Measurements from ENCODE around the gene KCNQ5.
"Not testable (repeated sequence)": the region's sequence is repeated elsewhere in the genome, so short reads cannot be mapped to it uniquely, and the experiment has no call there.

Gene KCNQ5

DNA sequence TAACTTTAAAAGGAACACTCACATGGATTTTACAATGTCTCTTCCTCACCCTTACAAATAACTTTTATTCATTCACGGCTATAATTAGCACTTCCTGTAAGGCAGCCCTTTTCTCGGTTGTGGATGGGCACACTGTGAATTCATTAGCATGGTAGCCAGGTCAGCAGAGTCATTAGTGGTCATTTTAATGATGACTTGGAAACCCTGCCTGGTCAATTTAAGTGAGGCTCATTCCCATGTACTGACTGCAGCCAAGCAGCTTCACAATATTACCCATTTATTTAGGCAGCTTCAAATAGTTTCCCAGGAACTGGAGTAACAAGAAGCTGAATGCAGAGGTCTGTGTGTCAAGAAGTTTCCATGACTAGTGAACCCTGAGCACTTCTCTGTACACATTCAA, 354.6 kb downstream of the KCNQ5 start:
- Mint-ChIP-seq H3K4me3 (no peak overlapping the region), H3K27ac (no peak overlapping the region), H3K9me3 (peaks cover 1% of the 10 kb centered on the region), H3K36me3 (ENCODE audit: low read depth) (peaks cover 24% of the 10 kb centered on the region), H3K4me1 (ENCODE audit: low read depth) (peaks cover 3% of the 10 kb centered on the region), H3K27me3 (no peaks in the 10 kb centered on the region)

- Mint-ChIP-seq H3K27ac (no peak overlapping the region), H3K36me3 (ENCODE audit: low read depth) (peaks cover 30% of the 10 kb centered on the region), H3K4me1 (ENCODE audit: low read depth) (peaks cover 3% of the 10 kb centered on the region), H3K27me3 (no peaks in the 10 kb centered on the region), H3K9me3 (peaks cover 6% of the 10 kb centered on the region), H3K4me3 (no peak overlapping the region)
Observed at GRCh38 chr6:72977114-72977513, 355.2 kb downstream of the KCNQ5 start.

DNA sequence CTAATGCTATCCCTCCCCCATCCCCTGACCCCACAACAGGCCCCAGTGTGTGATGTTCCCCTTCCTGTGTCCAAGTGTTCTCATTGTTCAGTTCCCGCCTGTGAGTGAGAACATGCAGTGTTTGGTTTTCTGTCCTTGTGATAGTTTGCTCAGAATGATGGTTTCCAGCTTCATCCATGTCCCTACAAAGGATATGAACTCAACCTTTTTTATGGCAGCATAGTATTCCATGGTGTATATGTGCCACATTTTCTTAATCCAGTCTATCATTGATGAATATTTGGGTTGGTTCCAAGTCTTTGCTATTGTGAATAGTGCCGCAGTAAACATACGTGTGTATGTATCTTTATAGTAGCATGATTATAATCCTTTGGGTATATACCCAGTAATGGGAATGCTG, 356.9 kb downstream of the KCNQ5 start:
- peaks cover 30% of the 10 kb centered on the region for H3K36me3 Mint-ChIP-seq (ENCODE audit: low read depth)
- not testable (repeated sequence) for H3K9me3 Mint-ChIP-seq; H3K27ac Mint-ChIP-seq; H3K4me1 Mint-ChIP-seq (ENCODE audit: low read depth); H3K4me3 Mint-ChIP-seq; H3K27me3 Mint-ChIP-seq

DNA sequence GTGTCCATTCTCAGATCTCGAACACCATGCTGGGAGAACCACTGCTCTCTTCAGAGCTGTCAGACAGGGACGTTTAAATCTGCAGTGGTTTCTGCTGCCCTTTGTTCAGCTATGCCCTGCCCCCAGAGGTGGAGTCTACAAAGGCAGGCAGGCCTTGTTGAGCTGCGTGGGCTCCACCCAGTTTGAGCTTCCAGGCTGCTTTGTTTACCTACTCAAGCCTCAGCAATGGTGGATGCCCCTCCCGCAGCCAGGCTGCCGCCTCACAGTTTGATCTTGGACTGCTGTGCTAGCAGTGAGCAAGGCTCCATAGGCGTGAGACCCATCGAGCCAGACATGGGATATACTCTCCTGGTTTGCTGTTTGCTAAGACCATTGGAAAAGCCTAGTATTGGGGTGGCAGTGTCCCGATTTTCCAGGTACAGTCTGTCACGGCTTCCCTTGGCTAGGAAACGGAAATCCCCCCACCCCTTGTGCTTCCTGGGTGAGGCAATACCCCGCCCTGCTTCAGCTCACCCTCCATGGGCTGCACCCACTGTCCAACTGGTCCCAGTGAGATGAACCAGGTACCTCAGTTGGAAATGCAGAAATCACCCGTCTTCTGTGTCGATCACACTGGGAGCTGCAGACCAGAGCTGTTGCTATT, 362.4 kb downstream of the KCNQ5 start:
- Mint-ChIP-seq H3K9me3 (peaks cover 30% of the 10 kb centered on the region), H3K36me3 (ENCODE audit: low read depth) (peaks cover 19% of the 10 kb centered on the region)
- H3K4me3 Mint-ChIP-seq; H3K27ac Mint-ChIP-seq; H3K4me1 Mint-ChIP-seq (ENCODE audit: low read depth); H3K27me3 Mint-ChIP-seq: not testable (repeated sequence)

DNA sequence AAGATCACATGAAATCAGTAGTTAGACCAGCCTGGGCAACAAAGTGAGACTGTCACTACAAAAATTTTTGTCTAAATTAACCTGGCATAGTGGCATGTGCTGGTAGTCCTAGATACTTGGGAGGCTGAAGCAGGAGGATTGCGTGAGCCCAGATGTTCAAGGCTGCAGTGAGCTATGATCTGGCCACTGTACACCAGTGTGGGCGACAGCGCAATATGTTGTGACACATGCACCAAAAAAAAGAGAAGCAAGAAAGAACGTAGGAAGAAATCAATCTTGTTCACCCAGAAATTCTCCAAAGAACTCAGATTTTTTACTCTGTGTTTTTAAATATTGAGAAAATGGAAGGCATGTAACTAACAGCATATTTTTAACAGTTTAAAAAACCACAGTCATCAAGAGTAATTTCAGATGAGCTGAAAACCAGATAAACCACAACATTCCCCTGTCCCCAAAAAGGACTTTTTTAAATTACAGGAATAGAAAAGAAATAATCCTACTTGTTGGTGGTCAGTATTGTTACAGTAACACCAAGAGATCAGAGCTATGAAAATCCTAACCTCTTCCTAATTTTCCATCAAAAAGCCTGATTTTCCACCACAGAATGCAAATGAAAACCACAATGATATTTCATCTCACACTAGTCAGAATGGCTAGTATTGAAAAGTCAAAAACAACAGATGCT, 363.3 kb downstream of the KCNQ5 start:
- H3K4me3 Mint-ChIP-seq = no peak overlapping the region
- H3K9me3 Mint-ChIP-seq = peaks cover 30% of the 10 kb centered on the region
- peaks cover 18% of the 10 kb centered on the region for H3K36me3 Mint-ChIP-seq (ENCODE audit: low read depth)
- peaks cover 9% of the 10 kb centered on the region for H3K4me1 Mint-ChIP-seq (ENCODE audit: low read depth)
- H3K27ac Mint-ChIP-seq = no peak overlapping the region
- no peaks in the 10 kb centered on the region for H3K27me3 Mint-ChIP-seq

- Mint-ChIP-seq H3K36me3 (ENCODE audit: low read depth) (peaks cover 10% of the 10 kb centered on the region), H3K27me3 (no peaks in the 10 kb centered on the region), H3K27ac (no peak overlapping the region), H3K4me1 (ENCODE audit: low read depth) (peaks cover 9% of the 10 kb centered on the region), H3K9me3 (peaks cover 24% of the 10 kb centered on the region), H3K4me3 (no peak overlapping the region)
Observed at GRCh38 chr6:72987301-72987700, 365.4 kb downstream of the KCNQ5 start.

DNA sequence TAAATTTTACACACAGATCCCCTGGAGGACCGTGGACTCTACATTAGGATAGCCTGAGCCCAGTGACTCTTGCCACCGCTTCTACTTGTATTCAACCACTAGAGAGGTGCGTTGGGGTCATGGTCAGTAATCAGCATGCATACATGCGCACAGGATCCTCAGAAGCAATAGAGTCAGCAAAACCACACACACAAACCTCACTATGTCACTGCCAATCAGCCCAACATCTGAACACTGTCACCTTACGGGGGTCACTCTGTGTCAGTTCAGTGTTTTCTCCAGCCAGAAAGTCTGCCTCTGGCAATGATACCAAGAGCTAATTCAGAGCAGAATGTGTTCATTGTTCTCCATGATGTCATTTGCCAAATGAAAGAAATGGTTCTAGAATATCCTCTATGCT, 378.1 kb downstream of the KCNQ5 start:
- Mint-ChIP-seq H3K27me3 (no peaks in the 10 kb centered on the region), H3K27ac (no peak overlapping the region), H3K4me3 (no peak overlapping the region), H3K9me3 (no peaks in the 10 kb centered on the region), H3K36me3 (ENCODE audit: low read depth) (peaks cover 4% of the 10 kb centered on the region), H3K4me1 (ENCODE audit: low read depth) (no peaks in the 10 kb centered on the region)

DNA sequence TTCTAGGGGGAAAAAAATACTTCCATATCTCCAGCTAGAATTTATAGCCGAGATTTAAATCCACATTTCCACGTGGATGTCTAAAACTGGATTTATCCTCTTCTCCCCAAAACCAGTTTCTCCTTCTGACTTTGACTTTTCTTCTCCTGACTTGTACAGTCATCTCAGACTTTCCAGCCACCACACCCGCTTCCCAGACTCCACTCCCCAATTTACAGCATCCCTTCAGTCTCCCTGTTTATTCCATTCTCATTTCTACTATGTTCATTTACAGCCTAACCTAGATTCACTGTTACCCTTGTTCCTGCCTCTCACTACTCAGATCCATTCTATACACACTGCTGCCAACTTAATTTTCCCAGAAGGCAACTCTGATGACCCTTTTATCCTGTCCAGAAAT, 378.6 kb downstream of the KCNQ5 start:
- Mint-ChIP-seq H3K4me1 (ENCODE audit: low read depth) (no peaks in the 10 kb centered on the region), H3K36me3 (ENCODE audit: low read depth) (peaks cover 4% of the 10 kb centered on the region), H3K9me3 (no peaks in the 10 kb centered on the region), H3K27me3 (no peaks in the 10 kb centered on the region), H3K27ac (no peak overlapping the region), H3K4me3 (no peak overlapping the region)

- no peak overlapping the region for H3K4me3 Mint-ChIP-seq
- no peak overlapping the region for H3K27ac Mint-ChIP-seq
- H3K4me1 Mint-ChIP-seq (ENCODE audit: low read depth) = no peaks in the 10 kb centered on the region
- H3K9me3 Mint-ChIP-seq = no peaks in the 10 kb centered on the region
- H3K27me3 Mint-ChIP-seq = no peaks in the 10 kb centered on the region
- peaks cover 18% of the 10 kb centered on the region for H3K36me3 Mint-ChIP-seq (ENCODE audit: low read depth)
Observed at GRCh38 chr6:73002588-73002987, 380.7 kb downstream of the KCNQ5 start.

DNA sequence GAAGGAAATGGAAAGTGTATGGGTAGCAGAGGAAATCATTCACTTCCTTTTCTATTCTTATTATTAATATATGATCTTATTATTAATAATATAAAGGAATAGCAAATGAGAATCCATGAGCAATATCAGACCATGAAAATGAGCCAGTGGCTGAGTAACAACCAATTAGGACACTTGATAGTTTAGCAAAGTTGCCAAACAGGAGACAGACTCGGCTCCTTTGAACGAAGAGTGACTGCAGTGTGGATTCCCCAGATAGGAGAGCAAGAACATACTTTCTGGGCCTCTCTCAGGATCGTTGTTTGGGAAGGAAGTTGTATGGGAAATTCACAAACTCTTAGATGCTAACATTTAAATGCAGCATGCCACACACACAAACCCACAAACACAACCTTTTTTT, 381.4 kb downstream of the KCNQ5 start:
- Mint-ChIP-seq H3K4me3 (no peak overlapping the region), H3K27ac (no peak overlapping the region), H3K27me3 (no peaks in the 10 kb centered on the region), H3K9me3 (no peaks in the 10 kb centered on the region), H3K36me3 (ENCODE audit: low read depth) (peaks cover 25% of the 10 kb centered on the region), H3K4me1 (ENCODE audit: low read depth) (no peaks in the 10 kb centered on the region)

DNA sequence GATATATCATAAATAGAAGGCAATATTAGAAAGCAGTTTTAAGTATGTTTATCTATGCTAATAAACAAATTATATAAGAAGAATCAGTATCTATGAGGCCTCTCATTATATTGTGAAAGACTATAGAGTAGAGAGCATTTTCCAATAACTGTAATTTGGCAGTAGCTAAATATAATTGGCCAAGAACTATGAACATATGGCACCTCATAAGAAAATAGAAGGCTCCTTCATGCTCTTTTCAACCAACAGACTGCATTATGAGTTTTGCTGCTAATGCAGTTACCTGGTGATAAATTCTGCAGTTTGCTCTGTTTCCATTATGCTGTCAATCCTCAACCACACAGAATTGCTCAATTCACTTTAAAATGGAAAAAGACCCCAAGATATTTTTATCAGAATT, 382.4 kb downstream of the KCNQ5 start:
- Mint-ChIP-seq H3K4me1 (ENCODE audit: low read depth) (no peaks in the 10 kb centered on the region), H3K9me3 (no peaks in the 10 kb centered on the region), H3K27me3 (no peaks in the 10 kb centered on the region), H3K36me3 (ENCODE audit: low read depth) (peaks cover 31% of the 10 kb centered on the region), H3K4me3 (no peak overlapping the region), H3K27ac (no peak overlapping the region)

- H3K27ac Mint-ChIP-seq = no peak overlapping the region
- H3K4me1 Mint-ChIP-seq (ENCODE audit: low read depth) = no peaks in the 10 kb centered on the region
- no peaks in the 10 kb centered on the region for H3K27me3 Mint-ChIP-seq
- no peaks in the 10 kb centered on the region for H3K9me3 Mint-ChIP-seq
- peaks cover 35% of the 10 kb centered on the region for H3K36me3 Mint-ChIP-seq (ENCODE audit: low read depth)
- no peak overlapping the region for H3K4me3 Mint-ChIP-seq
Observed at GRCh38 chr6:73004861-73005260, 383.0 kb downstream of the KCNQ5 start.

DNA sequence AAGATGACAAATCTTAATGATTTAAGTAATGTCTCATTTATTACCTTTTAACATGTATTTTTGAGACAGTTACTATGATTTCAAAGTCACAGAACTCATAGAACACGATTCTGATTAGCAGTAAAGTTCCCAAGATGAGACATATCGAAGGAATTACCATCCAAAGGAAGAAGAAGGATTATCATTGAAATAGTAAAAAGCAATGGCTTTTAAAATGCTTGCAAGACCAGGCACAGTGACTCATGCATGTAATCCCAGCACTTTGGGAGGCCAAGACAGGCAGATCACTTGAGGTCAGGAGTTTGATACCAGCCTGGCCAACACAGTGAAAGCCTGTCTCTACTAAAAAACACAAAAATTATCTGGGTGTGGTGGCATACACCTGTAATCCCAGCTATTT, 384.3 kb downstream of the KCNQ5 start:
- no peak overlapping the region for H3K4me3 Mint-ChIP-seq
- H3K36me3 Mint-ChIP-seq (ENCODE audit: low read depth) = peaks cover 40% of the 10 kb centered on the region

GRCh38 chr6:73011945-73012344, 390.1 kb downstream of the KCNQ5 start:
- H3K4me3 Mint-ChIP-seq = no peak overlapping the region
- no peaks in the 10 kb centered on the region for H3K9me3 Mint-ChIP-seq
- H3K27ac Mint-ChIP-seq = no peak overlapping the region
- H3K4me1 Mint-ChIP-seq (ENCODE audit: low read depth) = no peaks in the 10 kb centered on the region
- H3K36me3 Mint-ChIP-seq (ENCODE audit: low read depth) = peaks cover 28% of the 10 kb centered on the region
- no peaks in the 10 kb centered on the region for H3K27me3 Mint-ChIP-seq

More for the DNA sequence above, 384.3 kb downstream of the KCNQ5 start:
- no peaks in the 10 kb centered on the region for H3K4me1 Mint-ChIP-seq (ENCODE audit: low read depth)
- no peaks in the 10 kb centered on the region for H3K9me3 Mint-ChIP-seq
- no peak overlapping the region for H3K27ac Mint-ChIP-seq
- no peaks in the 10 kb centered on the region for H3K27me3 Mint-ChIP-seq

- H3K4me3 Mint-ChIP-seq = no peak overlapping the region
- no peaks in the 10 kb centered on the region for H3K4me1 Mint-ChIP-seq (ENCODE audit: low read depth)
- no peaks in the 10 kb centered on the region for H3K36me3 Mint-ChIP-seq (ENCODE audit: low read depth)
- H3K9me3 Mint-ChIP-seq = no peaks in the 10 kb centered on the region
- H3K27me3 Mint-ChIP-seq = no peaks in the 10 kb centered on the region
- no peak overlapping the region for H3K27ac Mint-ChIP-seq
Observed at GRCh38 chr6:73017476-73017875, 395.6 kb downstream of the KCNQ5 start.

GRCh38 chr6:73024598-73024997, 402.7 kb downstream of the KCNQ5 start:
- Mint-ChIP-seq H3K27ac (no peak overlapping the region), H3K27me3 (no peaks in the 10 kb centered on the region), H3K4me1 (ENCODE audit: low read depth) (no peaks in the 10 kb centered on the region), H3K9me3 (no peaks in the 10 kb centered on the region), H3K4me3 (no peak overlapping the region), H3K36me3 (ENCODE audit: low read depth) (no peaks in the 10 kb centered on the region)
